ENCODE results near the gene RASSF10. TPM values are rescaled to one million over a fixed set of nuclear protein-coding genes. Genes with fewer than 3 reads are reported as not detected.

RASSF10 gene
- total RNA-seq, 1 experiment from 2014 or later: 3.2 TPM

GRCh38 chr11:12993626-12994025 is 15.5 kb upstream of the RASSF10 start:
- no peak for ATAC-seq
- TF ChIP-seq ERG (CRISPR knock-in tag; IDR thresholded peaks at IDR 0.05): no peak
- no peak for TF ChIP-seq ZBTB43 (CRISPR knock-in tag; IDR thresholded peaks at IDR 0.05)
- no peak for TF ChIP-seq HMGA2 (CRISPR knock-in tag; IDR thresholded peaks at IDR 0.05)
- no peak for TF ChIP-seq ZNF121 (CRISPR knock-in tag; IDR thresholded peaks at IDR 0.05)
- no peak for TF ChIP-seq NR3C1 (CRISPR knock-in tag; conservative IDR thresholded peaks at IDR 0.05; ENCODE audit: low read depth)
- TF ChIP-seq TCF7 (CRISPR knock-in tag; IDR thresholded peaks at IDR 0.05; ENCODE audit: low read depth): no peak
- TF ChIP-seq ZNF532 (CRISPR knock-in tag; IDR thresholded peaks at IDR 0.05; ENCODE audit: borderline replicate concordance): no peak
- H3K36me3 Mint-ChIP-seq: peaks cover 8% of the 10 kb centered on the region; the same call in 1 of the 2 replicates
- no peak overlapping the region for H3K4me3 Mint-ChIP-seq
- ChIA-PET POLR2A (no interaction called here), CTCF (no interaction called here)
- no peak overlapping the region for H3K27ac Mint-ChIP-seq
- peaks cover 4% of the 10 kb centered on the region; the same call in 1 of the 2 replicates for H3K4me1 Mint-ChIP-seq
- H3K9me3 Mint-ChIP-seq: peaks cover 22% of the 10 kb centered on the region
- no peaks in the 10 kb centered on the region for H3K27me3 Mint-ChIP-seq (ENCODE audit: low read depth)
- no peak for DNase-seq (ENCODE audit: low spot score)

GRCh38 chr11:12994476-12994875 is 14.6 kb upstream of the RASSF10 start:
- Mint-ChIP-seq H3K36me3 (peaks cover 8% of the 10 kb centered on the region; the same call in 1 of the 2 replicates), H3K27me3 (ENCODE audit: low read depth) (no peaks in the 10 kb centered on the region), H3K9me3 (peaks cover 20% of the 10 kb centered on the region), H3K4me3 (no peak overlapping the region), H3K4me1 (peaks cover 1% of the 10 kb centered on the region; the same call in 1 of the 2 replicates), H3K27ac (no peak overlapping the region)
- no peak for TF ChIP-seq SMAD4 (CRISPR knock-in tag; IDR thresholded peaks at IDR 0.05)
- TF ChIP-seq AR (CRISPR knock-in tag; IDR thresholded peaks at IDR 0.05): no peak
- TF ChIP-seq E2F1 (CRISPR knock-in tag; IDR thresholded peaks at IDR 0.05): no peak
- ATAC-seq: no peak
- CTCF ChIA-PET: no interaction called here
- DNase-seq (ENCODE audit: low spot score): no peak
- POLR2A ChIA-PET: no interaction called here

- ChIA-PET CTCF (no interaction called here), POLR2A (no interaction called here)
- TF ChIP-seq ESRRA (CRISPR knock-in tag; IDR thresholded peaks at IDR 0.05; ENCODE audit: borderline replicate concordance) (no peak), SP1 (CRISPR knock-in tag; conservative IDR thresholded peaks at IDR 0.05) (no peak), SOX15 (CRISPR knock-in tag; IDR thresholded peaks at IDR 0.05) (no peak), ZNF425 (CRISPR knock-in tag; conservative IDR thresholded peaks at IDR 0.05) (no peak), FOXP1 (CRISPR knock-in tag; IDR thresholded peaks at IDR 0.05; ENCODE audit: borderline replicate concordance) (no peak)
Observed at GRCh38 chr11:12995188-12995587, 13.9 kb upstream of the RASSF10 start.

More at GRCh38 chr11:12995188-12995587, 13.9 kb upstream of the RASSF10 start:
- H3K27ac Mint-ChIP-seq: no peak overlapping the region
- no peak for DNase-seq (ENCODE audit: low spot score)
- H3K4me1 Mint-ChIP-seq: peaks cover 2% of the 10 kb centered on the region
- ATAC-seq: no peak
- no peak overlapping the region for H3K4me3 Mint-ChIP-seq
- no peaks in the 10 kb centered on the region; the same call in 1 of the 2 replicates for H3K27me3 Mint-ChIP-seq (ENCODE audit: low read depth)
- H3K36me3 Mint-ChIP-seq: peaks cover 8% of the 10 kb centered on the region; the same call in 1 of the 2 replicates
- H3K9me3 Mint-ChIP-seq: peaks cover 14% of the 10 kb centered on the region
